Thyroid gland (tissue), 4 donors: Measurements from ENCODE around the gene DPAGT1.
"Not testable (repeated sequence)": the region's sequence is repeated elsewhere in the genome, so short reads cannot be mapped to it uniquely, and the experiment has no call there.

Experiments
- POLR2A ChIP-seq, 2 donors: fragments of 450-650 bp; IDR thresholded peaks; one replicate each; pipeline ENCODE4 v1.6.1; 2017; ENCODE audit warnings: antibody characterized with exemption in 2 of 2, mild to moderate bottlenecking in 2 of 2, moderate library complexity in 1 of 2
- TF ChIP-seq, protein P1 (sequence below), 6 experiments: fragments of 200-600 bp in 3 of 6; fragments of 450-650 bp in 3 of 6; sonication (generic) in 3 of 6; IDR thresholded peaks; one replicate each; pipeline ENCODE4 v1.5.1; 2016 to 2019; ENCODE audit warnings: antibody characterized with exemption in 6 of 6, mild to moderate bottlenecking in 2 of 6, inconsistent platforms in 1 of 6, moderate library complexity in 1 of 6

DNA sequence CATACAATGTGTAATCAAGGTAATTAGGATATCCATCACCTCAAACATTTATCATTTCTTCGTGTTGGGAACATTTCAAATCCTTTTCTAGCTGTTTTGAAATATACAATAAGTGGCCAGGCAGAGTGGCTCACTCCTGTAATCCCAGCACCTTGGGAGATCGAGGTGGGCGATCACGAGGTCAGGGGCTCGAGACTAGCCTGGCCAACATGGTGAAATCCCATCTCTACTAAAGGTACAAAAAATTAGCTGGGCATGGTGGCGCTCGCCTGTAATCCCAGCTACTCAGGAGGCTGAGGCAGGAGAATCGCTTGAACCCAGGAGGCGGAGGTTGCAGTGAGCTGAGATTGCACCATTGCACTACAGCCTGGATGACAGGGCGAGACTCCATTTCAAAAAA, 37.6 kb upstream of the DPAGT1 start:
- TF ChIP-seq, protein P1, sequence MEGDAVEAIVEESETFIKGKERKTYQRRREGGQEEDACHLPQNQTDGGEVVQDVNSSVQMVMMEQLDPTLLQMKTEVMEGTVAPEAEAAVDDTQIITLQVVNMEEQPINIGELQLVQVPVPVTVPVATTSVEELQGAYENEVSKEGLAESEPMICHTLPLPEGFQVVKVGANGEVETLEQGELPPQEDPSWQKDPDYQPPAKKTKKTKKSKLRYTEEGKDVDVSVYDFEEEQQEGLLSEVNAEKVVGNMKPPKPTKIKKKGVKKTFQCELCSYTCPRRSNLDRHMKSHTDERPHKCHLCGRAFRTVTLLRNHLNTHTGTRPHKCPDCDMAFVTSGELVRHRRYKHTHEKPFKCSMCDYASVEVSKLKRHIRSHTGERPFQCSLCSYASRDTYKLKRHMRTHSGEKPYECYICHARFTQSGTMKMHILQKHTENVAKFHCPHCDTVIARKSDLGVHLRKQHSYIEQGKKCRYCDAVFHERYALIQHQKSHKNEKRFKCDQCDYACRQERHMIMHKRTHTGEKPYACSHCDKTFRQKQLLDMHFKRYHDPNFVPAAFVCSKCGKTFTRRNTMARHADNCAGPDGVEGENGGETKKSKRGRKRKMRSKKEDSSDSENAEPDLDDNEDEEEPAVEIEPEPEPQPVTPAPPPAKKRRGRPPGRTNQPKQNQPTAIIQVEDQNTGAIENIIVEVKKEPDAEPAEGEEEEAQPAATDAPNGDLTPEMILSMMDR (IDR thresholded peaks at IDR 0.05) = not testable (repeated sequence)
- not testable (repeated sequence) for TF ChIP-seq POLR2A (IDR thresholded peaks at IDR 0.05)
